Activated naive CD4-positive, alpha-beta T cell (primary cell): ENCODE measurements around the gene LPIN3.

Experiments
- DNase-seq, 4 experiments: peaks; one replicate each; lab custom pipeline; 2025; lab: John Stamatoyannopoulos, UW

LPIN3 gene

DNA sequence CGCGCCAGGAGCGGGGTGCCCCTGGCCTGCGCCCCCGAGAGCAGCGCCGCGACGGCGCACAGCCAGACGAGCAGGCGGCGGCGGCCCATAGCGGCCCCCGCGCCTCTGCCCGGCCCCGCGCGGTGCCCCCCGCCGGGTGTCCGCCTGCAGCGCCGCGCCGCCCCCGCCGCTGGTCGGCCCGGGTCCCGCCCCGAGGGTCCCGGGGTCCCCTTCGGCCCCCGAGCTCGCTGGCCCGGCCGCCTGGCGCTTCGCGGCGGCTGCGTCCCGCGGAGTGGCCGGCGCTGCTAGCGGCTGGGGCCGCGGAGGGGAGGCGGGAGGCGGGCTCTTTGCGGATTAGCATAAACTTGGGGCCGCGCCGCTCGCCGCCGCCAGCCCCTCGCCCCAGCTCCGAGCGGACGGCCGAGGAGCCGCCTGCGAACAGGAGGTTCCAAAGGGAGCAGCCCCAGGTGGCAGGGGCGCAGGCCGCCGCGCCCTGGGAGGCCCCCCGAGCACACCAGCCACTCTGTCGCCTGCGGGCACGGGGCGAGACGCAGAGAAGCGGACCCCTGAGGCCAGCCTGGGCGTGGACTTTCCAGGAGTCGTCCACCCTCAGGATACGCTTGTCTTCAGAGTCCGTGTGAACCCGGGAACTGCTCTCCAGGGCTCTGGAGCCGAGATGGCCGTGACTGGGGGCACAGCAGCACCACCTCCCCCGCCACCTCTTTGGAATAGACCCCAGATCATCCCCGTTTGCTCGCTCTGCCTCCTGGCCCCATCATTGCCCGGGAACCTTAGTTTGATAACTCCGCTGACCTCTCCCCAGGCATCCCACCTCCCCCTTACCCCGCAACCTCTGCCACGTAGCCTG lies 26.1 kb downstream of the LPIN3 start, which contains the start of gene EMILIN3:
Gene EMILIN3 (minus strand): TSS at position 273 of the 847 bp plus-strand sequence. CDS start 184 bp downstream, at position 89.
- DNase-seq, result no peak

DNA sequence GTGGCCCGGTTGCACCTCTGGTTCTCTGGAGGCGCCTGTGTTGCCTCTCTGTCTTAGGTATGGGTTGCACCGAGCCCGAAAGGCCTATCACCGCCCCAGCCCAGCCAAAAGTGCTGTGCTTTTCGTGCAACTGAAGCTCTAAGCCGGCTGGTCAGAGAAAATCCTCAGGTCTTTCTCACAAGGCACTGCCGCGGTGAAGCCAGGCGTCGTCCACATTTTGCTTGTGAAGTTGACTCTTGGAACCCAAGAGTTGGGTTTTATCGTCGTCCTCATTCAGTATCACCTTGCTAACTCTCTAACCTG lies 26.7 kb downstream of the LPIN3 start:
- DNase-seq, result no peak

GRCh38 chr20:41367956-41368355 lies 27.3 kb downstream of the LPIN3 start:
- no peak for DNase-seq

GRCh38 chr20:41369673-41370072 lies 29.1 kb downstream of the LPIN3 start:
- no peak for DNase-seq

- no peak for DNase-seq
These were observed 29.6 kb downstream of the LPIN3 start for GRCh38 chr20:41370176-41370575.

- DNase-seq, result no peak
These were observed 30.8 kb downstream of the LPIN3 start for GRCh38 chr20:41371371-41371770.

DNA sequence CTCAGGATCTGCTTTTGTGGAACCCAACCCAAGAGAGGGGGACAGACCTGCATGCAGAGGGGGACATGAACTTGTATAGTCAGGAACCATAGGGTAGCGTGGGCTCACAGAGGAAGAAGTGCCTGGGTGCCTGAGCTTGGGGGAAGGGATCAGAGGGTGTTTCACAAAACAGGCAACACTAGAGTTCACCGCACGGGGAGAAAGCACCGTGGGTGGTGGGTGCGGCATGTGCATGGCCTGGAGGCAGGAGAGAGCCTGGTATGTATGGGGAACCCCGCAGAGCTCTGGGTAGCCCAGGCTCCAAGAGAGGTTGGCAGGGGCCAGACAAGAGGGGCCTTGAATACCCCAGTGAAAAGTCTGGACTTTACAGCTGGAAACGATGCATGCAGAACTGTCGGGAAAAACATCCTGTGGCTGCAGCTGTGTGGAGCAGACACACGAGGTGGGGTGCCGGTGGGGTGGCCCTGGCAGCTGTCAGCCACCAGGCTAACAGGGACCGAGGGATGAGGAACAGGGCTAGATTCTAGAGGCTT lies 32.7 kb downstream of the LPIN3 start:
- DNase-seq, result no peak

DNA sequence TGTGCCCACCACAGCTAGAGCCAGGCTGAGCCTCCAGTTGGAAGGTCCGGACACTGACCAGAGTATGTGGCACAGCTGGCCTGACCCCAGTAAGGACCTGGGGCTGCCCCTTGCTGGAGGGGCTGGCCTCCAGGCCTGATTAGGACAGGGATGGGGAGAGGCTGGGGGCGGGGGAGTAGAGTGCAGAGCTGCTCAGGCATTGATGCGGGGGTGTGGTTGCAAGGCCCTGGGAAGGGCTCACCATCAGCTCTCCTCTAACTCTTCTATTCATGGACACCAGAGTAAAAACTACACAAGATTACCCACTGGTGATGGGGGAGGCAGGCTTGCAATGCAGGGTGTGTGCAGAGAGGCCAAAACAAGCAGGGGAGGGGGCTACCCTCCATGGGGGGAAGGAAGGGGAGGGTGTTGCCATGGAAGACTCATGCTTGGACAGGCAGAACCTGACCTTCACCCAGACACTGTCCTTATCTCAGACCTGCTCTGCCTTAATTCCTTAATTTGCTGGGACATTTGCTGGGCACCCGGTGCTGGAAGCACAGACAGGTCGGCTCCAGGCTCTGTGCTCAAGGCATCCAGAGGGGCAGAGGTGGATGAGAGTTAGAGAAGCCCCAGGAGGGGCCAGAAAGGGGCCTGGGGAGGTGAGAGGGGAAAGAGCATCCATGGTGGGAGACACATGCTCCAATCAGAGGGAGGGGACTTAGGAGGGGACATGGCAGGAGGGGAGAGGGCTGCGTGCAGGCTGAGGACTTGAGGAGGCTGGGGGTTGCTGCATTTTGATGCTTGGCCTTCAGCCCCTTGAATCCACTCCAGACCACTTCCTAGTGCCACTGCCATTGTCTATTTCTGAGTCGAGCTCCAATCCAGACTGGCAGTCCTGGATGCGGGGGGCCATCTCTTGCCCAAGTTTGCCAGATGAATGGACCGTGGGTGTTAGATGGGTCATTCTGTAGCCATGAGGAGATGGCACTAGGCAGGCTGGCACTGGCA lies 33.6 kb downstream of the LPIN3 start:
- DNase-seq, result no peak

- no peak for DNase-seq
These were observed 35.2 kb downstream of the LPIN3 start for GRCh38 chr20:41375846-41376245.

- no peak for DNase-seq
These were observed 35.7 kb downstream of the LPIN3 start for GRCh38 chr20:41376349-41376748.

GRCh38 chr20:41377275-41377674 lies 36.7 kb downstream of the LPIN3 start:
- no peak for DNase-seq

- no peak for DNase-seq
These were observed 38.9 kb downstream of the LPIN3 start for GRCh38 chr20:41379551-41379950.

GRCh38 chr20:41380551-41381193 lies 40.1 kb downstream of the LPIN3 start:
- DNase-seq, result no peak

DNA sequence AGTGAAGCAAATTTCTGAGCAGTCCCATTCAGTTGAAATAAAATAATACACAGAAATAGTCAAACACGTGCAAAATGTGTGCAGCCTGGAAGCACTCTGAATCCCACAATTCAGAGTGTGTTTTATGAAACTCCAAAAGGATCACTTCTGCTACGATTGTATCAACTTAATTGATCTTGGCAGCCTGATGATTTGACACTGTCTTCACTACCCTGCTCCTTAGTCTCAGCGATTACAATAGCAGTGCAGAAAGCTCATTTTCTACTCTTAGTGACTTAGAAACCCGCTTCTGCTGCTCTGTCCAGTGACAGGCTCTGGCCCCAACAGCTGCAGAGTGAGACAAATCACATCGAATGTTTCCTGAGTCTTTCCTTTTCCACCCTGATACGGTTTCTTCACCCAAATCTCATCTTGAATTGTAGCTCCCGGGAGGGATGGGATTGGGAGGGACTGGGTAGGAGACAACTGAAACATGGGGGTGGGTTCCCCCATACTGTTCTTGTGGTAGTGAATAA lies 42.2 kb downstream of the LPIN3 start:
- no peak for DNase-seq

DNA sequence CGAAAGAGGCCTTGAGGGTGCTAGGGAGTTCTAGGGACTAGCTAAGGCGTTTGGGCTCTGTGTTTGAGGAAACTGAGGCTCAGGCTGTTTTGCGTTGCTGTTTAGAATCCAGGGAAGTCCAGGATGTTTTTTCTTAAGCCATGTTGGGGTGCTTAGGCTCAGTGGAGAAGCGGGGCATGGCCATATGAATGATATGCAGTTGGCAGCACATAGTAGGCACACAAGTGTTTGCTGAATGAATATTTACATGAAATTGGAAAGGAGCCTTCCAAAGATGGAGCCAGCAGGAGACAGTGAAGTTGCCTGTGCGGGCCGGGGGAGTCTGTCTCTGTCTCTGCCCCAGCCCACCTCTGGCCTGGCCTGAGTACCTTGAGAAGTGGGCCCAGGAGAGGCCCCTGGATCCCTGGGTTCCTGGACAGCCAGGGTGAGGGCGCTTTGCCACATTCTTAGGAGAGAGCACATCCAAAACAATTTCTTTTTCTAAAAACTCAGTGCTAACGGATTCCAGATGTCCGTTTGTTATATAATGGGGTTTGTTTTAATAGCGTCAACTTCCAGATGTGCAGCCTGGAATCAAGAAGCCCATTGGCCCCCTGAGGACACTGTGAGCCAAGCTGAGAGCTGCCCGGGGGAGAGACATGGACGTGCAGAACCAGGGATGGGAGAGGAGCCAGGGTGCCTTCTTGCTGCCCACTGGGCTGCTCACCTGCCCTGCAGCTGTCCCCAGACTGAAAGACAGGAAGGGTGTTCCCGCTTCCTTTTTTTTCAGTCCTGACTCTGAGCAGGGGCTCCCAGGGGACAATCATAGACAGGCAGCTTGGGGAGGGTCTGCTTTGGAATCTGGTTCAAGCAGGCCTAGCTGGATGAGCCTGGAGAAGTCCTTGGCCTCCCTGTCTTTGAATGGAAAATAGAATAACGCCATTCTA lies 46.1 kb downstream of the LPIN3 start:
- no peak for DNase-seq

DNA sequence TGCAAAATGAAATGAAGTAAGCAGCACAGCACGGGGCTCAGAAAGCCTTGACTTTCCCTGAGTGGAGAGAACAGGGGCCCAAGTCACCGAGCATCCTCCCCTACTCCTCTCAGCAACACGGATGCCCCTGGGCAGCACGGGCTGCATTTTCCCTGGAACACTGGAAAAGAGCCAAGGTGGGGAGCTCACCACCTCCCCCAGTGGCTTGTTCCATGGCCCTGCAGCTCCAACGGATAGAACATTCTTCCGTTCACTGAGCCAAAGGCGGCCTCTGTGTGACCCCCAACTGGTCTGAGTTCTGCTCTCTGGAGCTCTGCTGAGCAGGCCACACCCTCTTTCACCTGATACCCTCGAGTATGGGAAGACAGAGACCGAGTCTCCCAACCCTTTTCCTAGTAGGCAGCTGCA lies 46.8 kb downstream of the LPIN3 start:
- no peak for DNase-seq

DNA sequence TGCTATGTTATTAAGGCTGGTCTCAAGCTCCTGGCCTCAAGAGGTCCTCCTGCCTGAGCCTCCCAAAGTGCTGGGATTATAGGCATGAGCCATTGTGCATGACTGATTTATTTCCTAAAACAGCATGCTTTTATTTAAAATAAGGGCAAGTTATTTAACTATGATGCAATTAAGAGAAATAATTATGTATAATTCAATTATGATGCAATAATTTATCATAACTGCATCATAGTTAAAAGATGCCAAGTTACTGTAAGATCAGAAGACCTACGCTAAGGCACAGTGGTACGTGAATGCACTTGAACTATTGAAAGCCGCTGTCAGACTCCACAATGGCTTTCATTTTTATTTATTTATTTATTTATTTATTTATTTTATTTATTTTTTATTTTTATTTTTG lies 50.3 kb downstream of the LPIN3 start:
- no peak for DNase-seq

DNA sequence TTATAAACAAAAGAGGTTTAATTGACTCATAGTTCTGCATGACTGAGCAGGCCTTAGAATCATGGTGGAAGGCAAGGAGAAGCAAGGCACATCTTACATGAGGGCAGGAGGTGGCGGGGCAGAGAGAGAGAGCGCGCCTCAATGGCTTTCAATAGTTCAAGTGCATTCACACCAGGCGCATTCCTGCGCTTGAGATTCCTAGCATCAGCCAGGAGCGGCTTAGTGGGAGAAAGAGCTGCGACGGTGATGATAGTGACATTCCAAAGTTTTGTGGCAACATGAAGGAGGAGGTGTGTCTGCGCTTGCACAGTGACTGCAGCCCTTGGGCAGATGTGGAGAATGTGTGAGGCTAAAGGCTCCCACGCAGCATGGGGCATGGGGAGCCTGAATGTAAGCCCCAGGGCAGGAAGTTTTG lies 51.0 kb downstream of the LPIN3 start:
- no peak for DNase-seq

DNA sequence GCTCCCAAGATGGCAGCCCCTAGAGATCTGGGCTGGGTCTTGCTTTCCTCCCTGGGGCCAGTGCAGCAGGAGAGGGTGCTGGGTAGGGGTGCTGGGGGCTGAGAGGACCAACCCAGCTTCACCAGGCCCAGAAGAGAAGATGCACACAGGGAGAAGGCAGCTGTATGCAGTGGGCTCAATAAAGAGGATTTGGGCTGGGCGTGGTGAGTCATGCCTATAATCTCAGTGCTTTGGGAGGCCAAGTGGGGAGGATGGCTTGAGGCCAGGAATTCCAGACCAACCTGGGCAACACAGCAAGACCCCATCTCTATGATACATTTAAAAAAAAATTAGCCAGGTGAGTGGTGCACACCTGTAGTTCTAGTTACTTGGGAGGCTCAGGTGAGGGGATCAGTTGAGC lies 51.7 kb downstream of the LPIN3 start:
- no peak for DNase-seq

DNA sequence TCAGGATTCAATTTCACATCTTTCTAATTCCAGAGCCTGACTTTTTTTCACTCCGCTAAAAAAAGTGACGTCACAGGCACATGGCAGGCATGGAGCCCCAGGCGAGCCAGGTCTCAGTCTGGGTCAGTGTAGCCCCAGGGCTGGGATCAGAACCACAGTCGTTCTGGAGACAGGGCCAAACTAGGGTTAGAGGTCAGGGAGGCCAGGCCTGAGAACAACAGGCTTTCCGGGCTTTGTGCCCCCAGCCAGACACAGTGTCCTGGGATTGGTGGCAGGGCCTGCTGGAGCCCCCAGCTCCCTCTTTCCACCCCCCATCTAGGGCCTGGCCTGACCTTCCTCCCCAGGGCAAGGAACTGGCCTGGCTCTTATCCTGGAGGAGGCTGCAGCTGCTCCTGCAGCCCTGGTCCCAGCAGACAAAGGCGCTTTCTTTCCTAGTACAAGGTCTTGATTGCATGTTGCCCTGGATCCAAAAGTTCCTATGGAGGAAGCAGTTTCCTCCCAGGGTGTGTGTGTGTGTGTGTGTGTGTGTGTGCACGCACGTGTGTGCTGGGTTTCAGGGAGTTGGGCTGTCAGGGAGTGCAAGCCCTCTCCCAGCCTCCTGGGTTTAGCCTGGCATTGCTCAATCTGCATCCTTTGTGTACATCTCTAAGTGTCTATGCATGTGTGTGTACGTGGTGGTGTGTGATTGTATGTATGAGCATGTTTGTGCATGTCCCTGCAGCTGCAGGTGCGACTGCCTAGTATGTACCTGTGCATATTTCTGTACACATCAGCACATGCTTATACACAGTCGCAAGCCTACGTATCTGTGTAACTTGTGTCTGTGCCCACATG lies 52.5 kb downstream of the LPIN3 start:
- DNase-seq, result no peak
